GM12801 (cell line): ENCODE results near the gene DNASE1L1.

Experiments used
- TF ChIP-seq, protein P1 (sequence below): IDR thresholded peaks from one replicate; pipeline ENCODE4 v1.5.1; 2011; ENCODE audit warnings: control low read depth; ENCODE audit not compliant: insufficient read length; ENCODE audit errors: extremely low read depth

DNASE1L1 gene

DNA sequence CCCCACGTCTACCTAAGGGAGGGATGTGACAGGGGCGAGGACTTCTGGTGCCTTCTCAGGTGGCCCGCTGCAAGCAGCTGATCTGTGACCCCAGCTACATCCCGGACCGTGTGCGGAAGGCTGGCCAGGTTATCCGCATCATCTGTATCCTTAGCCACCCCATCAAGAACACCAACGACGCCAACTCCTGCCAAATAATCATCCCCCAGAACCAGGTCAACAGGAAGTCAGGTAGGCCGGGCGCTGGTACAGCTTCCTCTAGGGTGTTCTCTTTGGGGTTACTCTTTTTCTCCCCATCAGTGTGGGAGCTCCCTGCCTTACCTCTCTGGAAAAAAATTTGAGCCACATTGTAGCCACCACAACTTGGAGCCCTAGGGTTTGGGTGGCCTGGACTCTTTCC, 32.5 kb upstream of the DNASE1L1 start:
- TF ChIP-seq, protein P1, sequence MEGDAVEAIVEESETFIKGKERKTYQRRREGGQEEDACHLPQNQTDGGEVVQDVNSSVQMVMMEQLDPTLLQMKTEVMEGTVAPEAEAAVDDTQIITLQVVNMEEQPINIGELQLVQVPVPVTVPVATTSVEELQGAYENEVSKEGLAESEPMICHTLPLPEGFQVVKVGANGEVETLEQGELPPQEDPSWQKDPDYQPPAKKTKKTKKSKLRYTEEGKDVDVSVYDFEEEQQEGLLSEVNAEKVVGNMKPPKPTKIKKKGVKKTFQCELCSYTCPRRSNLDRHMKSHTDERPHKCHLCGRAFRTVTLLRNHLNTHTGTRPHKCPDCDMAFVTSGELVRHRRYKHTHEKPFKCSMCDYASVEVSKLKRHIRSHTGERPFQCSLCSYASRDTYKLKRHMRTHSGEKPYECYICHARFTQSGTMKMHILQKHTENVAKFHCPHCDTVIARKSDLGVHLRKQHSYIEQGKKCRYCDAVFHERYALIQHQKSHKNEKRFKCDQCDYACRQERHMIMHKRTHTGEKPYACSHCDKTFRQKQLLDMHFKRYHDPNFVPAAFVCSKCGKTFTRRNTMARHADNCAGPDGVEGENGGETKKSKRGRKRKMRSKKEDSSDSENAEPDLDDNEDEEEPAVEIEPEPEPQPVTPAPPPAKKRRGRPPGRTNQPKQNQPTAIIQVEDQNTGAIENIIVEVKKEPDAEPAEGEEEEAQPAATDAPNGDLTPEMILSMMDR, result no peak

DNA sequence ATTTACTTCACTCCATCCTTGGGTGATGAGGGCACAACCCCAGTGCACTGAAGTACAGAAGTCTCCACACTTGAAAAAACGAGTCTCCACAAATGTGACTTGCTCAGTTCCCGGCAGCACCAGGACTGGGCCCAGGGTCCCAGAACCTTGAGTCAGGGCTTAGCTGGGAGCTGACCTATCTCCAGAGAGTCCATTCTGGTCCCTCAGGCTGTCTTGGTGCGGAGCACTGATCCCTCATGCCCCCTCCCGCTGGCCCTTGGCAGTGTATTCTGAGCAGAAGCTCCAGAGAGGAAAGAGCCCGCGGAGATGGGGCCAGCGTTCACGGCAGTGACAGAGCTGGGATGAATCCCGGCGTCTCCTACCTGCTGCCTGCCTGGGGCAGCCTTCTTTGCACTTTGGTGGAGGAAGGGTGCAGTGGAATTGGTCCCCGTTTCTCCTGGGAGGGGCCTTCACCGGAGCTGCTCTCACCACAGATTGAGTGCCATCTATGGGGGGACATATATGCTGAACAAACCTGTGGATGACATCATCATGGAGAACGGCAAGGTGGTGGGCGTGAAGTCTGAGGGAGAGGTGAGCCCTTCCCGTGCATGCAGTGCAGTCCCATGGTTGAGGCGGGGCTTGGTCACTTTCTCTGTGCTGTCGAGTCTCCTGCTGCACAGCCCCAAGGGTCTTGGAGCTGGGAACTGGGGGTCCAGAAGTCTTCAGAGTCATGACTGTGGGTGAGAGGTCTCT, 31.7 kb upstream of the DNASE1L1 start:
- TF ChIP-seq, protein P1, result no peak

DNA sequence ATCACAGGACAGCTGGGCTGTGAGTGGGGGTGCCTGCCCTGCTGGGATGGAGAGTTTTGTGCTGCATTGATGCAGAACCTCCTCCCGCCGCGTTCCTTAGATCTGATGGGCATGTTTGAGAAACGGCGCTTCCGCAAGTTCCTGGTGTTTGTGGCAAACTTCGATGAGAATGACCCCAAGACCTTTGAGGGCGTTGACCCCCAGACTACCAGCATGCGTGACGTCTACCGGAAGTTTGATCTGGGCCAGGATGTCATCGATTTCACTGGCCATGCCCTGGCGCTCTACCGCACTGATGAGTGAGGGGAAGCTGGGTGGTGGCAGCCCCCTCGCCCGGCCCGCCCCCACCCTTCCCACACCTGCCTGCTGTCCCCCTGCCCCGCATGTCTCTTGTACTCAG, 30.8 kb upstream of the DNASE1L1 start:
- TF ChIP-seq, protein P1, result no peak

DNA sequence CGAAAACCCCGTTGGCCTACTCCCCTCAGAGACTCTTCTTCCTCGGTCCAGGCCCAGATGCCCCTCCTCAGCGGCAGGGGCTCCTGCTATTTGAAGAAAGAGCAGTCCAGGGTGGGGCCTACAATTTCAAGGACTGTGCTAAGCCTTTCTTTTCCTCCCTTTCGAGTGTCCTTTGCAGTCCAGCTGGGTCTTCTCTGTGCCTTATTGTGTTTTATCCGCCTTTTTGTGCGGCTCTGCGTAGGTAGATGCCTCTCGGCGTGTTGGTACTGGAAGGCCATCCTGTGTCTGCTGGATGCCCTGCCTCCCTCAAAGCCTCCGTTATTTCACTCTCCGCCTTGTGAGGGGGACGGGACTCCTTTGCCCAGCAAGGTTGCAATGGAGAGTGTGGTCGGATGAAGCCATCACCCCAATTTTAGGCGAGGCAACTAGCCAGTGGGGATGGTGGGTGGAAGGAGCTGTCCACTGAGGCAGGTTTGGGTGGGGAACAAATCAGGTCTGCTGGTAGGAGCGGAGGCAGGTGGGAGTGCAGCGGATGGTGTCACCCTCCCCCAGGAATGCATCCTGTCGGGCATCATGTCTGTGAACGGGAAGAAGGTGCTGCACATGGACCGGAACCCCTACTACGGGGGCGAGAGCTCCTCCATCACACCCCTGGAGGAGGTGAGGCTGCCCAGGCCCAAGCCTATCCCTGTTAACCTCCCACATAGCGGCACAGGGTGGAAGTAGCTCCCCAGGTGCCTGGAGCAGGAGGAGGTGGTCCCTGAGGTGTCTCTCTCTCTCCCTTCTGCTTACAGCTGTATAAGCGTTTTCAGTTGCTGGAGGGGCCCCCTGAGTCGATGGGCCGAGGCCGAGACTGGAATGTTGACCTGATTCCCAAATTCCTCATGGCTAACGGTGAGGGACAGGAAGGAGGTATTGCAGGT, 29.2 kb upstream of the DNASE1L1 start:
- TF ChIP-seq, protein P1, result no peak

DNA sequence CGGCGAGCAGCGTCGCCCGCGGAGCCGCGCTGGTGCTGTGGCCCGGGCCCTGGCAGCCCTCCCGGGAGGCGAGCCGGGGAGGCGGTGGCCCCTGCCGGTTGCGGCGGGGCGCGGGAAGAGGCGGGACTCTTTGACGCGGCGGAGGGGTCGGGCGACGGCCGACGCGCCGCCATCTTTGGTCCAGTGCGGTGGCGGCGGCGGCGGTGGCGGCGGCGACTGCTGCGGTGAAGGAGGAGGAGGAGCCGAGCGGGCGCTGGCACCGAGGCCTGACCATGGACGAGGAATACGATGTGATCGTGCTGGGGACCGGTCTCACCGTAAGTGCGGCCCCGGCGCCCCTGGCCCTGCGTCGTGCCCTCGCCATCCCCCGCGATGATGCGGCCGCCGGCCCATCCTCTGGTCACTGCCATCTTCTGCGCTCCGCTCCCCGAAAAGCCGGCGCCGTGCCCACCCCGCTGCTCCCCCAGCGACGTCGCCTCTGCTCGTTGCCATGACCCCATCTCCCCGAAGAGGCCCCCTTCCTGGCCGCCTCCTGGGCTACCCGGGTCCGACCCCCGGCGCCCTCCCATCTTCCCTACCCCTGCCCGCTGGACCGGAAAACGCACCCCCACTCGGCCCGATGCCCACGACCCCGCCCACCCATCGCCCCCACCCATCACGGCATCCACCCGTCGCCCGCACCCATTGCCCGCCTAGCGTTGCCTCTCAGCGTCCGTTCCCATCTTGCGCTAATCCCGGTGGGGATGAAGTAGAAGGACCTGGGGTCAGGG, 28.1 kb upstream of the DNASE1L1 start, which contains the start of gene GDI1:
GDI1 (plus strand) TSS at position 172 of the 770 bp plus-strand sequence; CDS start at position 273, 101 bp downstream.
- TF ChIP-seq, protein P1, result no peak

DNA sequence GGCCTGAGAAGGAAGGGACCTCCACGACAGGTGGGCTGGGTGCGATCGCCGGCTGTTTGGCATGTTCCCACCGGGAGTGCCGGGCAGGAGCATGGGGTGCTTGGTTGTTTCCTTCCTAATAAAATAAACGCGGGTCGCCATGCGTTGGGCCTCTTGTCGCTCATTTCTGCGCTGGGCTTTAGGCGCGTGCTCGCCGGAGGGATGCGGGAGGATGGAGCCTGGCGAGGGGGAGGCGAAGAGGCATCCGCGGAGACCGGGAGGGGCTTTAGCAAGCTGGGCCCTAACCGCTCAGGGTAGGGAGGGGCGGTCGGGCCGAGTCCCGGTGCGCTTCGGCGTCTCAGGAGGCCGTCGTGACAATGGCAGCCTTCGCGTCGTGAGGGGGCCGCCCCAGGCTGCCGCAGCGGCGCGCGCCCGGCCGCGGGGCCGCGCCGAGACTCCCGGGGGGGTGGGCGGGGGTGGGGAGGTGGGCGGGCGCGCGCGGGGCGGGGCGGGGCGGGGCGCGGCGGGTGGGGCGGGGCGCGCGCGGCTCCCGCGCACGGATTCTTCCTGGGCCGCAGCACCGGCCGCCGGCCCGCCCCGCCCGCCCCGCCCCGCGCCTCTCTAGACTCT, 27.4 kb upstream of the DNASE1L1 start:
- TF ChIP-seq, protein P1, result no peak
